T1000 (cell line): ENCODE data around the gene GPT2.
"Not testable (repeated sequence)": the region's sequence is repeated elsewhere in the genome, so short reads cannot be mapped to it uniquely, and the experiment has no call there.

Experiments used
- DNase-seq: peaks from one replicate; lab custom pipeline; 2025; ENCODE audit warnings: mixed read lengths; lab: John Stamatoyannopoulos, UW

Gene GPT2

GRCh38 chr16:46862555-46863447 lies 21.4 kb upstream of the GPT2 start:
- no peak for DNase-seq

DNA sequence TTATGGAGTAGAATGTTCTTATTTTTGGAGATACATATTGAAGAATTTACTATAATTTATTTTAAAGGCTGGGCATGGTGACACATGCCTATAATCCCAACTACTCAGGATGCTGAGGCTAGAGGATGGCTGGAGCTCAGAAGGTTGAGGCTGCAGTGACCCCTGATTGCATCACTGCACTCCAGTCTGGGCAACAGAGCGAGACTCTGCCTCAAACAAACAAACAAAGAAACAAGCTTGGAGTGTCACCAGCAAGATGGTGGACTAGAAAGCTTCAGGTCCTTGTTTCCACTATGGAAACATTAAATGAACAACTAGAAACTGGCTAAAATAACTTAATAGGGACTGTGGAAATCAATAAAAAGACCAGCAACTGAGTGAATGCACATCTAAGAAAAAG lies 17.9 kb upstream of the GPT2 start:
- DNase-seq = no peak

- DNase-seq = not testable (repeated sequence)
These were observed 16.7 kb upstream of the GPT2 start for GRCh38 chr16:46867486-46867885.

DNA sequence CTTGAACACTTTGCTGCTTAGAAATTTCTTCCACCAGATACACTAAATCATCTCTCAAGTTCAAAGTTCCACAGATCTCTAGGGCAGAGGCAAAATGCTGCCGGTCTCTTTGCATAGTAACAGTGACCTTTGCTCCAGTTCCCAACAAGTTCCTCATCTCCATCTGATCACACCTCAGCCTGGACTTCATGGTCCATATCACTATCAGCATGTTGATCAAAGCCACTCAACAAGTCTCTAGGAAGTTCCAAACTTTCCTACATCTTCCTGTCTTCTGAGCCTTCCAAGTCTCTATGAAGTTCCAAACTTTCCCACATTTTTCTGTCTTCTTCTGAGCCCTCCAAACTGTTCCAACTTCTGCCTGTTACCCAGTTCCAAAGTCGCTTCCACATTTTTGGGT lies 15.3 kb upstream of the GPT2 start:
- DNase-seq = not testable (repeated sequence)

GRCh38 chr16:46871597-46871996 lies 12.6 kb upstream of the GPT2 start:
- DNase-seq = no peak

- no peak for DNase-seq
These were observed 11.0 kb upstream of the GPT2 start for GRCh38 chr16:46873201-46873600.

GRCh38 chr16:46875243-46875642 lies 8.9 kb upstream of the GPT2 start:
- DNase-seq = no peak

DNA sequence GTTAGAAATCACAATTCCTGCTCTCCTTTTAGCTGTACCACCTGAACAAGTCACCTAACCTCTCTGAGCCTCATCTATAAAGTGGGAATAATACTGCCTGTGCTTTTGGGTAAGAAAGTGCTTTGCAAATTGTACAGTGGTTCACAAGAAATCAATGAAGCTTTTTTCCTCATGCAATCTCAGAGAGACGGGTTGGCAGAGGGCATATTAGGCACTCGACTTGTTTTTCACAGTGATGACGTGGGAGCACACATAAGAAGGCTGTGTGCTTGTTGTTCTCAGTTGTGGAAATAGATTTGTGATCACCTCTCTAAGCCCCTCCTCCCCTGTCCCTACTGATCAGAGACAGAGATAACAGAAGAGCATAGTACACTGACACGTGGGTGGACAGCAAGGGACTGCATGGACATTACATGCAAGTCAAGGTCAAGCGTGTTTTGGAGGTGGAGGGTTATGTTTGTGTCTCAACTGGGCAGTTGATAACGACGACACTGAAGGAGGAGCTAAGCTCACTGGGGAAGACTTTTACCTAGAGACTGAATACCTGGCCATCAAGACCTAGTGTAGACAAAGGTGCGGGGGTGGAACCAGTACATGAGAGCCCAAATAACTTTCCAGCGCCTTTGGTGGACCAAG lies 1.7 kb upstream of the GPT2 start:
- DNase-seq = no peak

DNA sequence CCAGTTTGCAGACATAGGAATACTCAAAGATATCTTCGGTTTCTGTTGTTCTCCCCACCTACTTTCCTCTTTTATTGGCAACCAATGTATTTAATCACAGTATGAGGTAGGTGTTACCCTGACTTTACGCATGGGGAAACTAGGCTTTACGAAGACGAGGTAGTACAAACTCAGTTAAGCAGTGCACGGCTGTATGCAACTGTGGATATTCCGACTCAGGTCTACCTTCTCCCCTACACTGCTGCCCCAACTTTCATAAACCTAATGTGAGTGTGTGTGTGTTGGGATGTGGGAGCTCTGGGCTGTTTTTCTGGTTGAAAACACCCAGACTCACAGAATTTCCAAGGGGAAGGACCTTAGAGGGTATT lies 1.2 kb upstream of the GPT2 start:
- no peak for DNase-seq

DNA sequence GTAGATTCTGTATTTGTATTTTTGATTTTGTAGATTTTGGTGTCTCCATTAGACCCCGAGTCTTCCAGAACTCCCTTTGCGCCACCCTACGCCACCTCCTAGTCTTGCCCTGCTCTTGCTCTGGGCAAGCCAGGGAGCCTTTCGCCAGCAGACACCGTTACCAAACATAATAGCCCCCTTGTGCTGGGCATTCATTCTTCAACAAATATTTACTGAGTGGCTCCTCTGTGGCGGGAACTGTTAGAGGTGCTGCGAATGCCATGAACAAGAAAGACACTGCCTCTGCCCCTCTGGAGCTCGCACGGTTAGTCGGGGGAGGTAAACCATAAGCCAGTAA lies 841 bp upstream of the GPT2 start:
- DNase-seq = peak; percentile 17

DNA sequence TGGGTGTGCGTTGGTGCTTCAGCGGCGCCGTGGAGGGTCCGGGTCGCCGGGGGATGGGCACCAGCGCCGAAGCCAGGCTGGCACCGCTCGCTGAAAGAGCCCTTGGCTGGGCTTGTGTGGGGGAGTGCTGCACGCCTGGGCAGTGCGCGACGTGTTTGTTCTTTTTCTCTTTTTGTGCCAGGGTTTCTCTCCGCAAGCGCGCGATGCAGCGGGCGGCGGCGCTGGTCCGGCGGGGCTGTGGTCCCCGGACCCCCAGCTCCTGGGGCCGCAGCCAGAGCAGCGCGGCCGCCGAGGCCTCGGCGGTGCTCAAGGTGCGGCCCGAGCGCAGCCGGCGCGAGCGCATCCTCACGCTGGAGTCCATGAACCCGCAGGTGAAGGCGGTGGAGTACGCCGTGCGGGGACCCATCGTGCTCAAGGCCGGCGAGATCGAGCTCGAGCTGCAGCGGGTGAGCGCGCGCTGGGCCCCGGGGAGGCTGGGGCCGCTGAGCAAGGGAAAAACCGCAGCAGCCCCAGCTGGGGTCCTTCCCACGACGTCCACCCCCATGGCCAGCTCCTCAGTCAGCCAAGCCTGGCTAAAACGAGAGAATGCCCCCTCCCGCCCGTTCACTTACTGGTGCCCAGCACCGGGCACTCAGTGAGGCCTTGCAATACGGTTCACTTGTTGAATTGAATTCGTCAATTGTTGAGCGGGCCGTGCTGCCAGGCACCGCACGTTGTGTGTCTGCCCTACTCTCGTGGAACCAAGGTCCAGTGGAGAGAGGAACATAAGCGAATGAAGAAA lies 541 bp downstream of the GPT2 start:
- no peak for DNase-seq

DNA sequence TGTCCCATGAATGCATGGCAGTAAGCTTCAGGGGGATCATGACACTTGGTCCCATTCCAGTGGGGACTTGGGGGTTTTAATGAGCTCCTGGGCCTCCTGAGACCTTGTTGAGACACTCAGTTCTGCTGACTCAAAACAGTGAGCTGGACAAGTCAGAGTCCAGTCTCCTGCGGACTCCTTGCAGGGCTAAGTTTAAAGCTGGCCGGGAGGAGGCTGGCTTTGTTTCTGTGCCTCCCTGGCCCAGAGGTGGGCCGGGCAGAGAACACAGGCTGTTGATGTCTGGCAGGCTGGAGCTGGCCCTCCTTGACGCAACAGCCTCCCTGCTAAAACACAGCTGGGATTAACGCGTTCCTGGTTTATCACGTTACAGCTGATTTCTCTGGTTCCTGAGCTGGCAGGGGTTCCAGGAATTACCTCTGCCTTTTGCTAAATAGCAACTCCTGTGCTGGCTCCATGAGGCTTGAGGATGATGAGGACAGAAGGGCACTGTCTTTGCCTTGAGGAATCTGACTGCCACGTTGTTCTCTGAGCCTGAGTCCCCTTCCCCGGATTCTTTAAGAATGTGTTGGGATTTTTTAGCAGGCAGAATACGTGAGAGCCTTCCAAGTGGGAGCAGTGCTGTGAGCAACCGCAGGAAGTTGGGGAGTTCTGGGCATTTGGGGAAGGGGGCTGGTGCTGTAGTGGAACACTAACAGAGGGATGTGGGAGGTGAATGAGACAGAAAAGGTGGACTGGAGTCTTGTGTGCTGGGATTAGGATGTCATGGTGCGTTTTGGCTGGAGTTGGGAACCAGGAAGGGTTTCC lies 2.0 kb downstream of the GPT2 start:
- no peak for DNase-seq

GRCh38 chr16:46886764-46887523 lies 2.8 kb downstream of the GPT2 start:
- DNase-seq = no peak

DNA sequence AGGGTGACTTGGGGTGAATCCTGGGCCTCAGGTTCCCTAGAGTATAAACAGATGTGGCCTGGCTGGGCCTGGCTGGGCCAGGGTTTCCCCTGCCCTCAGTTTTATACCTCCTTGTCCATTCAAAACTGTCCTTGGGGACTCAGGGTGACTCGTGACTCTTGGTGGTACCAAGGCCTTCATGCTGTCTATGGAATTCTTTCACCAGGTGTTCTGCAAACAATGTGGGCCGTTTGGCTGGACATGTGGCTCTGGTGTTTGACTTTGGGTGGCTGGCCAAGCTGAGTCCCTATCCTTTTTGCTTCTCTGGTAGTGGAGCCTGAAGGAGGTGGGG lies 3.3 kb downstream of the GPT2 start:
- no peak for DNase-seq

DNA sequence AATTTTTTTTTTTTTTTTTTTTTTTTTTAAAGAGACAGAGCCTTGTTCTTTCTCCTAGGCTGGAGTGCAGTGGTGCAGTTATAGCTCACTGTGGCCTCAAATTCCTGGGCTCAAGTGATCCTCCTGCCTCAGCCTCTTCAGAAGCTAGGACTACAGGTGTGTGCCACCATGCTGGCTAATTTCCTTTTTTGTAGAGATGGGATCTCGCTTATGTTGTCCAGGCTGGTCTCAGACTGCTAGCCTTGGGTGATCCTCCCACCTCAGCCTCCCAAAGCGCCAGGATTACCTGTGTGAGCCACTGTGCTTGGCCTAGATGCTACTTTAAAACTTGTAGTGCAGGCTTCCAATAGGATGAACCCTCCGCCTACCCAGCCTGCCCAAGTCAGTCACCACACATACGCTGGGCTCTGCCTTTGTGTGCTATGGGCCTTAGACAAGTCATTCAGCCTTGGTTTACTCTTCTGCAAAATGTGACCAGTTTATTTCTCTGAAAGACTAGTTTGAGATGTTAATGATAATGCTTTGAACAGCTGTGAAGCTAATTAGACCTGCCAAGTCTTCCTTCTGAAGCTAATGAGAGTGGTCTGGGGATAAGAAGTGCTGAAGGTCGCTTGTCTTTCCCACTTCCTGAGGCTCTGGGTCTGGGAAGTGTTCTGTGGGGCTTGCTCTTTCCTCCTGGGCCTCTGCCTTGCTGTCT lies 5.2 kb downstream of the GPT2 start:
- no peak for DNase-seq

GRCh38 chr16:46889942-46890300 lies 5.8 kb downstream of the GPT2 start:
- no peak for DNase-seq

DNA sequence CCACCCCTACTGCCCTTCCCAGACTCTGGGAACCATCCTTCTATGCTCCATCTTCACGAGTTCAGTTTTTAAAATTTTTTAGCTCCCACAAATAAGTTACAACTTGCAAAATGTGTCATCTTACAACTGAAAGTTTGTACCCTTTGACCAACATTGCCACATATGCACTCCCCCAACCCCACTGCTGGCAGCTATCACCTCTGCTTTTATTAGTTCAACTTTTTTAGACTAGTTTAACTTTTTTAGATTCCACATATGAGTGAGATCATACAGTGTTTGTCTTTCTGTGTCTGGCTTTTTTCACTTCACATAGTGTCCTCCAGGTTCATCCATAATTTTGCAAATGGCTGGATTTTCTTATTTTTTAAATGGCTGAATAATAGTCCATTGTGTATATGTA lies 7.7 kb downstream of the GPT2 start:
- DNase-seq = no peak

DNA sequence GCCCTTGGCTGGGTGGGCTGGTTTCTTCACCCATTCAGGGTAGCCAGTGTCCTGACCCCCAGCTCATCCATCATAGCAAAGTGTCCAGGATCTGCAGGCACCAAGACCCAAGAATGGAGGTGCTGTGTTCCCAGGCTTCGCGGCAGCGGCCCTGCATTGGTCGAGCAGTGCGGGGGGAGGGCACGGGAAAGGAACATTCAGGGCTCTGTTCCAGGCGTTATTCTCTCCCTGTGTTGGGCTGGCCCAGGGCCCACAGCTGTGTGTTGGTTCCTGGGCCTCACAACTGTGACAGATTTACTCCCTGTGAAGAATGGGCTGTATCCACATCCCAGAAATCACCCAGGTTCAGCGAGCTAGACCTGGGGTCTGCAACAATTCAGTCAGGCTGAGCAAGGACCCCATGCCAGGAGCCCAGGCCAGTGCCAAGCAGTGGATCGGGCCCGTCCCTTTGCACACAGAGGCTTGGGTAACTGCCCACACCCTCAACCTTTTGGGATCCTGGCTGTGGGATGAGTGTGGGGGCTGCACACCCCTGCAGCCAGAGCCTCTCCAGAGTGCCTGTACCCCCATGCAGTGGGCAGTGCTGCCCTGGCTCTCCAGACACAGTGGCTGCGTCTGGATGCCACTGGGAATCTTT lies 10.0 kb downstream of the GPT2 start:
- no peak for DNase-seq

- DNase-seq = no peak
These were observed 11.5 kb downstream of the GPT2 start for GRCh38 chr16:46895399-46896313.
